Activated naive CD8-positive, alpha-beta T cell treated with anti-CD3 and anti-CD28 coated beads, Interleukin-2, amount 10 ng/mL, durations not matched to agents 7 days and 5 days (primary cell): ENCODE data around the gene SLCO2B1. TPM values are rescaled to one million over a fixed set of nuclear protein-coding genes. Genes with fewer than 3 reads are reported as not detected.

Experiments used
- ATAC-seq: fragments of 150-1000 bp; cut with Tn5 transposase; one replicate; pipeline ENCODE4 v1.10.0; 2021; ENCODE audit warnings: low read depth, moderate library complexity
- POLR2A ChIA-PET: fragments of 350-600 bp; sonication (Branson Sonifier 250); formaldehyde crosslinking; loops from one replicate; lab custom pipeline; 2021; ENCODE audit warnings: antibody characterized with exemption; lab: Charles Lee
- DNase-seq: peaks from one replicate; pipeline ENCODE4 v3.0.0; 2021
- H3K27ac Mint-ChIP-seq: one replicate; pipeline ENCODE4 v1.8.0; 2022; ENCODE audit warnings: mild to moderate bottlenecking, mixed read lengths
- H3K27me3 Mint-ChIP-seq: one replicate; pipeline ENCODE4 v1.8.0; 2022; ENCODE audit warnings: mild to moderate bottlenecking, moderate library complexity, mixed read lengths
- H3K36me3 Mint-ChIP-seq: one replicate; pipeline ENCODE4 v1.8.0; 2021; ENCODE audit warnings: mild to moderate bottlenecking, mixed read lengths
- H3K4me1 Mint-ChIP-seq: one replicate; pipeline ENCODE4 v1.8.0; 2021; ENCODE audit warnings: mixed read lengths
- H3K4me3 Mint-ChIP-seq: one replicate; pipeline ENCODE4 v1.8.0; 2022; ENCODE audit warnings: mild to moderate bottlenecking, moderate library complexity, mixed read lengths
- H3K9me3 Mint-ChIP-seq: one replicate; pipeline ENCODE4 v1.8.0; 2021; ENCODE audit warnings: mixed read lengths
- total RNA-seq, 2 experiments: library from RNA; stranded (reverse); gene quantifications; one replicate each; pipeline ENCODE4 v1.2.3, GENCODE V29; 2021

Gene SLCO2B1
- total RNA-seq, 2 experiments from 2014 or later = 1.1 to 2.6 TPM

DNA sequence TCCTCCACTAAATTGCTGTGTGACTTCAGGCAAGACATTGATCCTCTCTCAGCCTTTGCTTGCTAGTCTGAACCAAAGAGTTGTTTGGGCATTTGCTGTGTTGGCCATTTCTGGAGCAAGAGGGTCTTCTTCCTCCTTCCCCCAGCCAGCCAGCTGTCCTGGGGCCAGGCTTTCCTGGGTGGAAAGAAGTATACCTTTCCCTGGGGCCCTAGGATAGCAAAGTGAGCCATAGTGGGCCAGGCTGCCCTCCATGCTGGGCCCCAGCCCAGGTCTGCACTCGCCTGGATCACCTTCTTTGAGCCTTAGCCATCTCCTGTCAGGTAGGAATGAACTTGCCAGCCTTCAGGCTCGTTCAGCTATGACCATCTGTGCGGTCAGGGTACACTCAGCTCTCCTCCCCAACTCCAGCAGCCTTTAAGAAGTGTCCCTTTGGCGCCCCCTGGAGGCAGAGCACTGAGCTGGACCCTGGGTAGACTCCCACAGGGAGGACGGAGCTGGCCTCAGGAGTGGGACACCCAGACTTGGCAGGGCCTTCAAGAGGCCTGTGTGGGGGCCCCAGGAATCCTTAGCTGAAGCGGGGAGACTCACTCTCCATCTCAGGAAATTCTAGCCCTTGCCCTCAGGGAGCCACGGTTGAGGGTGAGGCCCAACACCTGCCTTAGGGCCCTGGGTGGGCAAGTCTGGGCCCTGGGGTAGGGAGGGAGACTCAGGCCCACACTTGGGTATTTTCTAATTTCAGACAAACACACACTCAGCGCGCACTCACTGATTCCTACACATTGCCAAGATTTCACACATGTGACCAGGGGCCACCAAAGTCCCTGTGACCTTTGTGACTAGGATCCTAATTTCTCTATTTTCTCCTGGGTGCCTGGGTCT is 54.0 kb downstream of the SLCO2B1 start:
- no peaks in the 10 kb centered on the region for H3K9me3 Mint-ChIP-seq
- peaks cover 4% of the 10 kb centered on the region for H3K4me1 Mint-ChIP-seq
- H3K27me3 Mint-ChIP-seq = peaks cover 10% of the 10 kb centered on the region
- DNase-seq (peak; percentile 89), ATAC-seq (peak; percentile 96)
- POLR2A ChIA-PET = interaction anchor here (1.1 to 6.8 kb wide), 2 partner anchors 59 to 63 kb away, joined by 3 to 46 read pairs; no protein-coding TSS in a partner anchor
- H3K36me3 Mint-ChIP-seq = no peaks in the 10 kb centered on the region
- H3K4me3 Mint-ChIP-seq = no peak overlapping the region
- no peak overlapping the region for H3K27ac Mint-ChIP-seq

DNA sequence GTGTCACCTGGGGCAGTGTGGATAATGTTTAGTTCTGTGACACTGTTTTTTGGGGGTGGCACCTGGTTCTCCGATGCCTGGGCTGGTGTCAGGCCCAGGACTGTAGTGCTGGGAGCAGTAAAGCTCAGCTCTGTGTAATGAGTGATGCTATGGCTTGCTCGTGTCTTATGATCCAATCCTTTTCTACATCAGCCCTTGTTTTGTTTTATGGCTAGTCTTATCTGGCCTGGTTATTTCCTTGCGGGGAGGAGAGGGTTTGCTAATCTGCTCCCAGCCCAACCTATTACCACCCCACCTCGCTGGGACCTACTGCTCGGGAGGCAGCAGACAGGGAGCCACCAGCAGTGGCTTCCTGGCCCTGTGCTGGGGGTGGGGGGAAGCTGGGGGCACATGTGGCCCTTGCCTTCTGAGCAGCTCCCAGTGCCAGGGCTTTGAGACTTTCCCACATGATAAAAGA is 54.7 kb downstream of the SLCO2B1 start:
- POLR2A ChIA-PET = interaction anchor here (1.1 to 6.8 kb wide), 2 partner anchors 59 to 63 kb away, joined by 3 to 46 read pairs; no protein-coding TSS in a partner anchor
- Mint-ChIP-seq H3K4me1 (peaks cover 4% of the 10 kb centered on the region), H3K4me3 (no peak overlapping the region), H3K27ac (no peak overlapping the region), H3K27me3 (peaks cover 13% of the 10 kb centered on the region), H3K36me3 (no peaks in the 10 kb centered on the region), H3K9me3 (no peaks in the 10 kb centered on the region)
- no peak for DNase-seq
- no peak for ATAC-seq

DNA sequence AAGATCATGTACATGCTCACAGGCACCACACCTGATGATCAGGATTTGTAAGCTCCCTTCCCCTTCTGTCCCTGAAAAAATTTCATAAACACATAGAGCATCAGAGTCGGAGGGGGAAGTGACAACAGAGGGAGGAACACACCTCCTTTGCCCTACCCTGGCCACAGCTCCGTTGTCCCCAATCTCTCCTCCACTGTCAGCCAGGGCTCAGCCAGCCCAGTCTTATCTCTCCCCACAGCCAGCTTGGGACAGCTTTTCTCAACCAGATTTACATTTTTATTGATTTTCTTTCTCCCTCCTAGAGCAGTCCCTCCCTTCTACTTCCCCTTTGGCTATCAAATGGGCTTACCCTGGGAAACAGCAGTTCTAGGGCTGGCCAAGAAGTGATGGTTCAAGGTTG is 57.5 kb downstream of the SLCO2B1 start:
- Mint-ChIP-seq H3K9me3 (no peaks in the 10 kb centered on the region), H3K4me3 (no peak overlapping the region), H3K27me3 (peaks cover 13% of the 10 kb centered on the region), H3K4me1 (peaks cover 4% of the 10 kb centered on the region), H3K27ac (no peak overlapping the region), H3K36me3 (no peaks in the 10 kb centered on the region)
- no peak for DNase-seq
- POLR2A ChIA-PET = interaction anchor here (6.8 kb wide), 1 partner anchor 66 kb away, joined by 46 read pairs; no protein-coding TSS in a partner anchor
- ATAC-seq = no peak

DNA sequence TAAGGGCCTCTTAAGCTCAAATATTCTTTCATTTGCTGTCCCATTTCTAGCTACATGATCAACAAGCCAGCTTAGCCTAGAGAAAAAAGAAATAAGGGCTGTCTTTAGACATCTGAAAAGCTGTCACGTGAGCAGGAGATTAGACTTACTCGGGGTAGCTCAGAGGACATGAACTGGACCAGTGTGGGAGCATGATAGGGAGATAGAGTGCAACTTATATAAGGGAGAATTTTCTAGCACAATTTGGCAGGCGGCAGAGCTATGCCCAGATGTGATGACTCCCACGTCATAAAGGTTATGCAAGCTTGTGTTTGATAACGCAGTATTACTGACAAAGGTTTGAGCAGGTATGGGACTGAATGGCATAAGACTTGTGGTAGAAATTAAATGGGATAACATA is 61.5 kb downstream of the SLCO2B1 start:
- peaks cover 4% of the 10 kb centered on the region for H3K4me1 Mint-ChIP-seq
- peaks cover 8% of the 10 kb centered on the region for H3K27me3 Mint-ChIP-seq
- POLR2A ChIA-PET = interaction anchor here (0.5 kb wide), 1 partner anchor 17 kb away, joined by 4 read pairs; no protein-coding TSS in a partner anchor
- no peak overlapping the region for H3K27ac Mint-ChIP-seq
- no peak for DNase-seq
- no peaks in the 10 kb centered on the region for H3K9me3 Mint-ChIP-seq
- H3K36me3 Mint-ChIP-seq = no peaks in the 10 kb centered on the region
- no peak overlapping the region for H3K4me3 Mint-ChIP-seq
- ATAC-seq = no peak

DNA sequence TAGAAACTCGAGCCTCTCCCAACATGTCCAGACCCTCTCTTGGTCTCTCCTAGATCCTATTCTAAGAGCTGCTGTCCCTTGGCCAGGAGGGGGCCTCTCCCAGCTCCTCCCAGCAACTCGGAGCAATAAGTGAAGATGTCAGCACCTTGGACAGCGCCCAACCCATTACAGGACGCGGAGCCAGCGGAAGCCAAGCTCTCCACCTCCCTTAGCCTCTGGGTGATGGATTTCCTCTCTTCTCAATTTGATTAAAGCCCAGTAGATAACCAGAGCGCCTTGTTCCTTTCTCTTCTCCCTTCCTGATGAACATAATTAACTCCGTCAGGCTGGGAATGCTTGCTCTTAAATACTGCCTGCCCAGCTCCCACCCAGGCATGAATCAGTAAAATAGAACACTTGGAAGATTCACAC is 63.5 kb downstream of the SLCO2B1 start:
- ATAC-seq = peak; percentile 92
- H3K27ac Mint-ChIP-seq = no peak overlapping the region

DNA sequence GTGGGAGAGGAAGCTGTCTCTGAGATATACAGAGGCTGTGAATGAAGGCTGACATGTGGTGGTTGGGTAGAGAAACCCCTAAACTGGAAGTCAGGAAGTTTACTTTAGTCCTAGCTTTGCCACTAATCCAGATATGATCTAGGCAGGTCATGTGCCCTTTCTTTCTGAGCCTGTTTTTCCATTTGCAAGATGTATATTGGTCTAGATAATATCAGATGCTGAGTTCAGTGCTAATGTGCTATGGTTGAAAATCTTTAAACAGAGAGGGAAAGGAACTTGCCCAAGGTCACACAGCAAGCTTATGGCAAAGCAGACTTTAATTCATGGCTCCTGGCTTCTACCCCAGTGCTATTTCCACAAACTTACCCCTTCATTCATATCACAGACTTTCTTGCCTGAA is 63.9 kb downstream of the SLCO2B1 start:
- no peak for ATAC-seq
- H3K4me3 Mint-ChIP-seq = no peak overlapping the region
- H3K27ac Mint-ChIP-seq = no peak overlapping the region
- no peaks in the 10 kb centered on the region for H3K36me3 Mint-ChIP-seq
- DNase-seq = no peak
- H3K9me3 Mint-ChIP-seq = no peaks in the 10 kb centered on the region
- POLR2A ChIA-PET = interaction anchor here (1.0 kb wide), 1 partner anchor 34 kb away, joined by 3 read pairs; no protein-coding TSS in a partner anchor
- H3K27me3 Mint-ChIP-seq = peaks cover 17% of the 10 kb centered on the region
- peaks cover 4% of the 10 kb centered on the region for H3K4me1 Mint-ChIP-seq

More for the DNA sequence above, 63.5 kb downstream of the SLCO2B1 start:
- DNase-seq = peak; percentile 81
- no peak overlapping the region for H3K4me3 Mint-ChIP-seq
- peaks cover 4% of the 10 kb centered on the region for H3K4me1 Mint-ChIP-seq
- no peaks in the 10 kb centered on the region for H3K9me3 Mint-ChIP-seq
- POLR2A ChIA-PET = interaction anchor here (0.6 to 1.0 kb wide), 2 partner anchors 34 to 61 kb away, joined by 3 read pairs; no protein-coding TSS in a partner anchor
- no peaks in the 10 kb centered on the region for H3K36me3 Mint-ChIP-seq
- H3K27me3 Mint-ChIP-seq = peaks cover 16% of the 10 kb centered on the region

DNA sequence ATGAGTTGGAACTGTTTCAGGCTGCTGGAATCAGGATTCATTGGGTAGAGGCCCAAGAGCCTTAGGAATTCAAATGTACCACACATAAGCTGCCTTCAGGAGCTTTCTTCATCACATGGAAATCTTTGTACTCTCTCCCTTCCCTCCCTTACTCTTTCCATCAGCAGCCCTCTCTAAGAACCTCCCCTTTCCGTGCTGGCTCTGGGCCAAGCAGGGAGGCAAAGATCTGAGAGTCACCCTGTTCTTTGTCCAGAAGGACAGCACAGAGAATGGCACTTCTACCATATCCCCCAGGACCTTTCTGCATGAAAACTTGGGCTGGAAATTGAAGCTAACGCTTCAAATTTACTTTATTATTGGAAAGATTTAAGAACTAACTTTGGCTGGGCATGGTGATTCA is 69.0 kb downstream of the SLCO2B1 start:
- Mint-ChIP-seq H3K9me3 (no peaks in the 10 kb centered on the region), H3K4me1 (no peaks in the 10 kb centered on the region), H3K36me3 (no peaks in the 10 kb centered on the region), H3K27ac (no peak overlapping the region), H3K27me3 (peaks cover 15% of the 10 kb centered on the region), H3K4me3 (no peak overlapping the region)
- no peak for ATAC-seq
- POLR2A ChIA-PET = no interaction called here
- no peak for DNase-seq

DNA sequence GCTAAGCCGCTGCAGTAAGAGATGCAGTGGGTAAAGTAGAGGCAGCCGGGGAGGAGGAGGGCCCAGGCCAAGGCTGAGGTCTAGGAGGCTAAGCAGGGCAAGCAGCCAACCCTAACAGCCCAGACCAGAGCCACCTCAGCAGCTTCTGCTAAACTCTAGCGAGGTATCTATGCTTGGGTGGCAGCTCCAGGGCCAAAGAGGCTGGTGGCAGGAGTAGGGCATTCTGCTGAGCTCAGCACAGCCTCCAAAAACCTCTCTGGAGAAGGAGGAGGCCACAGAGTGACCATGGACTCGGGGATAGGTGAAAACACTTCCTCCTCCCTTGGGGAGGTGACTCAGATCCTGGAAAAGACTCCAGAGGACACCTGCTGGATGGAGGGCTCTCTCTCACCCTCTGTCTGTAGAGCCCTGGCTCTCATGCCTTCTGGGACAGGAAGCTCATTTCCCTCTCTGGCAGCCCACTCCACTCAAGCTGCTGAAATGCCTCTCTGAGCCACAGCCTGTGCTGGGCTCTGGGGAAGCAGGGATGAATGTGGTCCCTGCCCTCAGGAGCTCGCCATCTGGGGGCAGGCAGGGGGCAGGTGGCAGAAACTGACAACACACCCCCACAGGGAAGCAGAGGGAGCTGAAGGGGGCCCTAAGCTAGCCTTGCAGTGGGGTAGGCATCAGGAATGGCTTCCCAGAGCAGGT is 73.2 kb downstream of the SLCO2B1 start:
- no peaks in the 10 kb centered on the region for H3K36me3 Mint-ChIP-seq
- POLR2A ChIA-PET = no interaction called here

DNA sequence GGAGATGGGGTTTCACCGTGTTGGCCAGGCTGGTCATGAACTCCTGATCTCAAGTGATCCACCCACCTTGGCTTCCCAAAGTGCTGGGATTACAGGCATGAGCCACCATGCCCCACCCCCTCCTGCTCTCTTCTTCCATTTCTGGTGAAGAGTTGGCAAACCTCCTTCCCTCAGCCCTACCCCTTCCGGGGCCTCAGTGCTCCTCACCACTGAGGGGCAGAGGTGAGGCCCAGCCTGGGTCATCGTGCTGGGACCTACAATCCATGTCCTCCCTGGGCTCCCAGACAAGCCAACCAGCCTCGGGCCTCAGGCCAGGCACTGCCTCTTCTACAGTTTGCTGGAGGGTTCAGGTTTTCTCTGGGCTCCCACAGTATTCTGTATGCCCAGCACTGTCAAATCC is 74.9 kb downstream of the SLCO2B1 start:
- peaks cover 2% of the 10 kb centered on the region for H3K27me3 Mint-ChIP-seq
- ATAC-seq (no peak), DNase-seq (no peak)
- no peak overlapping the region for H3K27ac Mint-ChIP-seq
- H3K9me3 Mint-ChIP-seq = no peaks in the 10 kb centered on the region
- no peaks in the 10 kb centered on the region for H3K4me1 Mint-ChIP-seq
- H3K36me3 Mint-ChIP-seq = no peaks in the 10 kb centered on the region
- POLR2A ChIA-PET = no interaction called here
- no peak overlapping the region for H3K4me3 Mint-ChIP-seq

More for the DNA sequence above, 73.2 kb downstream of the SLCO2B1 start:
- Mint-ChIP-seq H3K27me3 (peaks cover 5% of the 10 kb centered on the region), H3K9me3 (no peaks in the 10 kb centered on the region), H3K27ac (no peak overlapping the region), H3K4me1 (no peaks in the 10 kb centered on the region), H3K4me3 (no peak overlapping the region)
- DNase-seq (no peak), ATAC-seq (no peak)

DNA sequence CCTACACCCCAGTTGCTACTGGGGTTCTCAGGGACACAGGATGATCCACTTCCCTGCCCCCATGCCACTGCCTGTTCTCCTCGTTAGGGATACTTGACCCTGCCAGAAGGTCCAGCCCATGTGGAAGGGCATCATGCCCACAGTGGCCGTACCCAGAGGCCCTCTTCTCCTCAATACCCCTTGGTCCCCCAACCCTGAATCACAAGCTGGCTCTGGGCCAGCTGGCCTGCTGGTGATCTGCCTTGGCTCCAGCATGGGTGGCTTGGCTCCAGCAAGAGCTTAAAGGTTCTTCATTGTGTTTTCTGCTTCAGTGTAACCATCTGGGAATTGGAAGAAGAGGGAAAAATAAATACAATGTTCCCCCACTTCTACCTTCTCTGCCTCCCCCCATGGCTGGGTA is 78.6 kb downstream of the SLCO2B1 start:
- H3K9me3 Mint-ChIP-seq = no peaks in the 10 kb centered on the region
- POLR2A ChIA-PET = interaction anchor here (0.7 kb wide), 1 partner anchor 17 kb away, joined by 4 read pairs; no protein-coding TSS in a partner anchor
- ATAC-seq = no peak

DNA sequence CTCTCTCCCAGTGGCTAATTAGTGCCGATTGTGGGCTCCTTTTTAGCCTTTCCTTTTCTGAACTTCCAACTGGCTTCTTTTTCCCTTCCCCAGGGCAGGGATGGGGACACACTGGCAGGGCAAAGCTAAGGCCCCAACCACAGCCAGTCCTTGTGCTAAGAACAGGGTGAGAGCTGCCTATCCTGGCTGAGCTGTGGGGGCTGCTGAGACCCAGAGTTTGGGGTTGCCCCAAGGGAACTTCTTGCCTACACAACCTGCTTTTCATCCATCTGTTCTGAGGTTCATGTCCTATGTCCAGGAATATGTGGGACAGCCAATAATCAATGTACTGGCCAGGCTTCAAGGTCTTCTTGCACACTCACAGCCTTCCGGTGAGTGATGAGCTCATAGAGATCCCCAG is 79.7 kb downstream of the SLCO2B1 start:
- Mint-ChIP-seq H3K36me3 (no peaks in the 10 kb centered on the region), H3K4me1 (no peaks in the 10 kb centered on the region), H3K4me3 (no peak overlapping the region), H3K27ac (no peak overlapping the region), H3K27me3 (no peaks in the 10 kb centered on the region), H3K9me3 (no peaks in the 10 kb centered on the region)
- POLR2A ChIA-PET = no interaction called here
- no peak for DNase-seq
- ATAC-seq = no peak

More for the DNA sequence above, 78.6 kb downstream of the SLCO2B1 start:
- H3K4me3 Mint-ChIP-seq = no peak overlapping the region
- no peaks in the 10 kb centered on the region for H3K4me1 Mint-ChIP-seq
- no peaks in the 10 kb centered on the region for H3K27me3 Mint-ChIP-seq
- DNase-seq = no peak
- no peaks in the 10 kb centered on the region for H3K36me3 Mint-ChIP-seq
- H3K27ac Mint-ChIP-seq = no peak overlapping the region

DNA sequence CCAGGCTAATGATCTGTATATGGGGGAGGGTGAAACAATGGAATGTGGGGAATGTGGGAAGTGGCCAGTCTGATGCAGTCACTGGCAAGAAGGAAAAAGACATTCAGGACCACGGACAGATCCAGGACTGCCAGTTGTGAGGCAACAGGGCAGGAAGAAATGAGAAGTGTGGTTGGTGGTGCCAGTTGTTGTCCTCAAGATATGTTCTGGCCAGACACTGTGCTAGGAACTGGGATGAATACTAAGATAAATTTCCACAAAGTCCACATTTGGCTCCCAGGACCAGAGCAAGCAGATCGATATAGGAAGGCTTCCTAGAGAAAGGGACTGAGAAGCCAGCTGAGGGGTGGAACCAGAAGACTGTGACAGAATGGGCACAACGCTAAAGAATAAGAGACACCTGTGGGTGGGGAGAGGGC is 82.9 kb downstream of the SLCO2B1 start:
- no peaks in the 10 kb centered on the region for H3K9me3 Mint-ChIP-seq
- DNase-seq (no peak), ATAC-seq (no peak)
- H3K36me3 Mint-ChIP-seq = no peaks in the 10 kb centered on the region
- POLR2A ChIA-PET = no interaction called here
- no peaks in the 10 kb centered on the region for H3K4me1 Mint-ChIP-seq
- H3K27ac Mint-ChIP-seq = no peak overlapping the region
- H3K27me3 Mint-ChIP-seq = peaks cover 5% of the 10 kb centered on the region
- H3K4me3 Mint-ChIP-seq = no peak overlapping the region

DNA sequence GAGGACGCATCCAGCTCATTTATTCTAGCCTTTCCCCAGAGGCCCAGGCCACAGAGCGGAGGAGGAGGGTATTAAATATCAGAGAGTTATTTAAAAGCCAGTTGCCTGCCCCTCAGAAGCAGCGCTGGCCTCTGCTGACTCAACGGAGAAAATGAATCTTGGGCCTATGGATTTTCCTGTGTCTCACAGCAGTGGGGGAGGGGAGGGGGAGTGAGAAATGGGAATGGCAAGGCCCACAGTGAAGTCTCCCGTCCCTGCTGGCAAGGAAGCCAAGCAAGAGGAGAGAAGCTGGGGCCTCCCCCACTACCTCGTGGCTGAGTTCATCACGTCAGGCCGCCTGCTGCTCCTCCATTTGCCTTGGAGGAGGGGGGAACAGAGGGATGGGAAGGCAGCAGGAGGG is 85.2 kb downstream of the SLCO2B1 start:
- POLR2A ChIA-PET = no interaction called here
- Mint-ChIP-seq H3K27me3 (peaks cover 21% of the 10 kb centered on the region), H3K9me3 (no peaks in the 10 kb centered on the region), H3K36me3 (no peaks in the 10 kb centered on the region), H3K4me3 (no peak overlapping the region), H3K4me1 (no peaks in the 10 kb centered on the region), H3K27ac (no peak overlapping the region)
- ATAC-seq (no peak), DNase-seq (no peak)
